Thoracic aorta (tissue), 2 donors: ENCODE measurements around the gene IGFBP2. TPM values are rescaled to one million over a fixed set of nuclear protein-coding genes. Genes with fewer than 3 reads are reported as not detected.

ENCODE experiments used
- ATAC-seq: fragments of 150-250 bp; one replicate; pipeline ENCODE4 v1.8.0; 2017; ENCODE audit warnings: low read depth; ENCODE audit not compliant: insufficient number of reproducible peaks, low FRiP score
- DNase-seq: peaks from one replicate; pipeline ENCODE4 v3.0.0-alpha.2; 2020; ENCODE audit warnings: low spot score
- H3K27ac ChIP-seq, 2 donors: fragments of 200-600 bp; sonication (generic); 1 replicate in 1 of 2; 2 replicates in 1 of 2; pipeline ENCODE4 v1.5.1; 2016; ENCODE audit warnings: mild to moderate bottlenecking in 2 of 2, moderate library complexity in 2 of 2
- H3K27me3 ChIP-seq: fragments of 200-600 bp; sonication (generic); replicated peaks from 2 replicates; pipeline ENCODE4 v1.6.0; 2016; ENCODE audit warnings: mild to moderate bottlenecking; ENCODE audit not compliant: insufficient read depth
- H3K36me3 ChIP-seq: fragments of 200-600 bp; sonication (generic); one replicate; pipeline ENCODE4 v1.5.1; 2016
- H3K4me1 ChIP-seq, 2 donors: fragments of 200-600 bp; sonication (generic); 1 replicate in 1 of 2; 2 replicates in 1 of 2; pipeline versions ENCODE4 v1.5.1 to v1.6.0; 2016; ENCODE audit warnings: low read depth in 2 of 2, mild to moderate bottlenecking in 1 of 2; ENCODE audit not compliant: control insufficient read depth in 1 of 2
- H3K4me3 ChIP-seq: fragments of 200-600 bp; sonication (generic); 2 replicates; pipeline ENCODE4 v1.5.1; 2016; ENCODE audit warnings: mild to moderate bottlenecking
- H3K9me3 ChIP-seq: fragments of 200-600 bp; sonication (generic); 2 replicates; pipeline ENCODE4 v1.5.1; 2016
- total RNA-seq, 2 donors: library from RNA; depleted of rRNA; stranded (reverse); fragments of >200 nt; gene quantifications; one replicate each; pipeline versions ENCODE4 v1.1.0 to v1.2.3, GENCODE V29; 2016
- TF ChIP-seq, protein P1 (sequence below): fragments of 200-600 bp; sonication (generic); IDR thresholded peaks from one replicate; pipeline ENCODE4 v1.5.1; 2019; ENCODE audit warnings: antibody characterized with exemption

IGFBP2 gene
- total RNA-seq, 2 donors from 2014 or later = 608 to 2,156 TPM

DNA sequence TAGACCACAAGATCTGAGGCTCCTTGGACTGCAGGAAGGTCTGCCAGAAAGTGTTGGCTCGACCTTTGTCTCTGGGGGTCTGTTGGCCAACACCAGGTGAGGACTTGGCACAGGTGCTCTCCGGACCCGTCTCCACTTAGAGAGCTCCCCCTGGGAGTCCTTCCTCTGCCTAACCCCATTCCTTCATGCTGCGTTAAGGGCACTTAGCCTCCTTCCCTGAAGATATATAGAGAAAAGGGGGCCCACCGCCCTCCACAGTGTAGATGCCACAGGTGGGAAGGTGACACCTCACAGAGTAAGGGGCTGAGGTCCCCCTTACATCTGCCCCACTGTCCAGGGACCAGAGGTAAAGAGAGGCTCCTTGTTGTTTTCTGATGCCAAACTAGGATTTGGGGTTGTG is 53.9 kb downstream of the IGFBP2 start:
- peaks cover 4% of the 10 kb centered on the region for H3K36me3 ChIP-seq
- H3K4me3 ChIP-seq = no peak overlapping the region
- H3K4me1 ChIP-seq = peaks cover 64 to 81% of the 10 kb centered on the region in 2 donors
- peak overlapping the region; percentile 57 to 67 for H3K27ac ChIP-seq
- TF ChIP-seq, protein P1, sequence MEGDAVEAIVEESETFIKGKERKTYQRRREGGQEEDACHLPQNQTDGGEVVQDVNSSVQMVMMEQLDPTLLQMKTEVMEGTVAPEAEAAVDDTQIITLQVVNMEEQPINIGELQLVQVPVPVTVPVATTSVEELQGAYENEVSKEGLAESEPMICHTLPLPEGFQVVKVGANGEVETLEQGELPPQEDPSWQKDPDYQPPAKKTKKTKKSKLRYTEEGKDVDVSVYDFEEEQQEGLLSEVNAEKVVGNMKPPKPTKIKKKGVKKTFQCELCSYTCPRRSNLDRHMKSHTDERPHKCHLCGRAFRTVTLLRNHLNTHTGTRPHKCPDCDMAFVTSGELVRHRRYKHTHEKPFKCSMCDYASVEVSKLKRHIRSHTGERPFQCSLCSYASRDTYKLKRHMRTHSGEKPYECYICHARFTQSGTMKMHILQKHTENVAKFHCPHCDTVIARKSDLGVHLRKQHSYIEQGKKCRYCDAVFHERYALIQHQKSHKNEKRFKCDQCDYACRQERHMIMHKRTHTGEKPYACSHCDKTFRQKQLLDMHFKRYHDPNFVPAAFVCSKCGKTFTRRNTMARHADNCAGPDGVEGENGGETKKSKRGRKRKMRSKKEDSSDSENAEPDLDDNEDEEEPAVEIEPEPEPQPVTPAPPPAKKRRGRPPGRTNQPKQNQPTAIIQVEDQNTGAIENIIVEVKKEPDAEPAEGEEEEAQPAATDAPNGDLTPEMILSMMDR = no peak
- H3K27me3 ChIP-seq = no peaks in the 10 kb centered on the region
- ATAC-seq (no peak), DNase-seq (no peak)
- H3K9me3 ChIP-seq = no peaks in the 10 kb centered on the region

DNA sequence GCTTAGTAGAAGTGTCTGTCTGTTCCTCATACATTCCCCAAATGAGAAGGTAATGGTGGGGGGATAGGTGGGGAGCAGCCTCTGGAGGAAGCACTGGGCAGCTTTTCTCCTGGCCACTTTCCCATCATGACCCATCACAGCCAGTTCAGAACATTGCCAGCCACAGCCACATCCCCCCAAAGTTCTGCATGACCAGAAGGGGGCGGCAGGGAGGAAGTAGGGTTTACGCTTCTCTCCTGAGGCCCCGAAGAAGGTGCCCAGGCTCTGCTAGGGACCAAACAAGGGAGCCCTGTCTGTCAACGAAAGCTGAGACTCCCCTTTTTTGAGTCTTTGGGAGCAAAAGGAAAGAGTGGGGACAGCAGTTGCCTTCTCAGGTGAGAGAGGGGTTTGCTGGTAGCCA is 54.4 kb downstream of the IGFBP2 start:
- DNase-seq = no peak
- Histone ChIP-seq H3K4me1 (peaks cover 64 to 75% of the 10 kb centered on the region in 2 donors), H3K27me3 (no peaks in the 10 kb centered on the region), H3K4me3 (no peak overlapping the region), H3K9me3 (no peaks in the 10 kb centered on the region), H3K36me3 (peaks cover 4% of the 10 kb centered on the region), H3K27ac (peak overlapping the region; percentile 57 to 67)
- TF ChIP-seq, protein P1 = peak; percentile 30
- ATAC-seq = no peak

DNA sequence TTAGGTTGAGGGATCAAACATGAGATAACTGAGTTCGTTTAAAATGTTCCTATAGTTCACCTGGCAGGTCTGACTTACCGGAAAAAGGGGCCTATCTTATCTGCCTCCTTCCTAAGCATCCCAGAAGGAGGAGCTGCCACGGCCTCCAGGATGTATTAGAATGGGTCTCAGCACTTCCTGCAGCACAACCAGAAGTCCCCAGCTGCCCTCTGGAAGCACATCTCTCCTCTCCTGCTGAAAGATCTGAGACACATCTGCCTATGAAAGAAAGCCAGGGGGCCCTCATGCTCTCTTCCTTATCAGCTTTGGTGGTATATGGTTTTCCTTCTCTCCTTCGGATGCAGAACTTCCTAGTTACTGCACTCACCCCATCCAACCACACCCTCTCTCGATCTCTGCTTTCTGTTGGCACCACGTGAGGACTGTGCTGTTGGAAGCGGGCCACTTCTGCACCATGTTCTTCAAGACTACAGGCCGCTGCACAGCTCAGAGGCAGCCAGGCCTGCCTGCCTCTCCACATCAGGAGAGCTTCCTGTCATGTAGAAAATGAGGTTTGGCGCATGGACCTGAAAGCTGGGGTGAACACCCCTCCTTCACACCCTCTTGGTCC is 55.6 kb downstream of the IGFBP2 start:
- TF ChIP-seq, protein P1 = no peak
- Histone ChIP-seq H3K36me3 (peaks cover 4% of the 10 kb centered on the region), H3K4me3 (peak overlapping the region; percentile 67), H3K9me3 (no peaks in the 10 kb centered on the region), H3K4me1 (peaks cover 57 to 64% of the 10 kb centered on the region in 2 donors), H3K27ac (peak overlapping the region; percentile 78), H3K27me3 (no peaks in the 10 kb centered on the region)
- ATAC-seq (no peak), DNase-seq (no peak)

DNA sequence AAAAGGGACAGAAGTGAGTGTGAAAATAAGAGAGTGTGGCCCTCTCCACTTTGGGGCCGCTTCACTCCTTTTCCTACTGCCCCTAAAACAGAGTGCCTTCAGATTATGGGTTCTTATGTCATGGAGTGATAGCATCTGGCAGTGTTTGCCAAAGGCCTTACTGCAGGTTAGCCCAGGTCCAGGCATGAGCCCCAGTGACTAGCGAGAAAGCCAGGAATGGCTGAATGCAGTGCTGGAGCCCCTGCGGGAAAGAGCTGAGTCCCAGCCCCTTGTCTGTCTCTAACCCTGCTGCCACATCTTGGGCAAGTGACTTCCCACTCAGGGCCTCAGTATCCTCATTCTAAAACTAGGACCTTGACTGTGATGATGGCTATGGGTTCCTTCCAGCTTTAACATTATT is 56.2 kb downstream of the IGFBP2 start:
- DNase-seq (no peak), ATAC-seq (no peak)
- TF ChIP-seq, protein P1 = no peak
- Histone ChIP-seq H3K27me3 (no peaks in the 10 kb centered on the region), H3K9me3 (no peaks in the 10 kb centered on the region), H3K36me3 (peaks cover 4% of the 10 kb centered on the region), H3K4me1 (peaks cover 52 to 58% of the 10 kb centered on the region in 2 donors), H3K27ac (peak overlapping the region; percentile 78), H3K4me3 (peak overlapping the region; percentile 67)

DNA sequence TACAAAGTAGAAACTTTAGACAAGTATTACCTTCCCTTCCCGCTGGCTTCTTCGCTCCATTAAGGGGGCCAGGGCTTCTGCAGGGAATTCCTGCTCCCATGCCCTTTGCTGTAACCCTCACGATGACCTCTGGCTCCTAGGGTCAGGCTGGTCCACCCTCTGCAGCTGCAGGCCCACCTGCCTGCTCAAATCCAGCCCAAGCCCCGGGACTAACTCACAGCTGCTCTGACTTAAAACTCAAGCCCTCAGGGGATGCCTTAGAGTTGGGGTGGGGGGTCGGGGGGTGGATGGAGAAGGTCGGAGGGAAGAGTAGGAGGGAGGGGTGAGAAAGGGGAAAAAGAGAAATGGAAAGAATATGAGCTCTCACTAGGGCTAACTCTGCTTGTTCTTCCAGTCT is 57.2 kb downstream of the IGFBP2 start:
- peaks cover 4% of the 10 kb centered on the region for H3K36me3 ChIP-seq
- peak overlapping the region; percentile 67 for H3K4me3 ChIP-seq
- TF ChIP-seq, protein P1 = no peak
- no peak for ATAC-seq
- H3K27me3 ChIP-seq = no peaks in the 10 kb centered on the region
- H3K27ac ChIP-seq = peak overlapping the region; percentile 78
- no peaks in the 10 kb centered on the region for H3K9me3 ChIP-seq
- H3K4me1 ChIP-seq = peaks cover 43 to 57% of the 10 kb centered on the region in 2 donors
- DNase-seq = no peak
